ENCODE data around the gene ACTN1.
"Not testable (repeated sequence)": the region's sequence is repeated elsewhere in the genome, so short reads cannot be mapped to it uniquely, and the experiment has no call there.

ACTN1 gene

DNA sequence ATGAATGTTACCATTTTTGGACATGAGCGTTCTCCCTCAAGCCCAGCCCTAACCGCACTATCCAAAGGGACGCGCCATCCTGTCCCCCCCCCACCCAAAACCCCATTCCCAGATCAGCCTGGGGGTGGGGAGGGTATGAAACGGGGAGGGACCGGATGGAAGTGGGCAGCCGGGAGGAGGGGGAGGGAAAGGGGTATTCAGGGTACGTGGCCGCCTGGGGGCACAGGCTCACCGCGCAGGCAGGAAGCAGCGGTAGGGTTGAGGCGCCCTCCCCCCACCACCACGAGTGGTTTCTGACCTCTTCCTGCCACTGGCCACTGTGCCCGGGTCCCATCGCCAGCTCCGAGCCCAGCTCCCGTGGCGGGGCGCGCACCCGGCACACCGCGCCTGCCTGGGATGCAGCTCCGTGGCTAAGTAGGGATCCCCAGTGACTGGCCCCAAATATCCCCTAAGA lies 1.4 kb downstream of the ACTN1 start:
- H3K36me3 Mint-ChIP-seq = peaks cover 15% of the 10 kb centered on the region
- peak overlapping the region; percentile 89 for H3K4me3 Mint-ChIP-seq
- no peaks in the 10 kb centered on the region for H3K27me3 Mint-ChIP-seq
- H3K9me3 Mint-ChIP-seq (ENCODE audit: low read depth) = no peaks in the 10 kb centered on the region
- H3K27ac Mint-ChIP-seq = peak overlapping the region; percentile 91
- peaks cover 57% of the 10 kb centered on the region for H3K4me1 Mint-ChIP-seq (ENCODE audit: low read depth)

- Mint-ChIP-seq H3K4me1 (ENCODE audit: low read depth) (peaks cover 60% of the 10 kb centered on the region), H3K36me3 (peaks cover 19% of the 10 kb centered on the region), H3K27ac (peak overlapping the region; percentile 91), H3K9me3 (ENCODE audit: low read depth) (no peaks in the 10 kb centered on the region), H3K27me3 (no peaks in the 10 kb centered on the region), H3K4me3 (peak overlapping the region; percentile 89)
Measured at GRCh38 chr14:68977180-68977717, 1.9 kb downstream of the ACTN1 start.

DNA sequence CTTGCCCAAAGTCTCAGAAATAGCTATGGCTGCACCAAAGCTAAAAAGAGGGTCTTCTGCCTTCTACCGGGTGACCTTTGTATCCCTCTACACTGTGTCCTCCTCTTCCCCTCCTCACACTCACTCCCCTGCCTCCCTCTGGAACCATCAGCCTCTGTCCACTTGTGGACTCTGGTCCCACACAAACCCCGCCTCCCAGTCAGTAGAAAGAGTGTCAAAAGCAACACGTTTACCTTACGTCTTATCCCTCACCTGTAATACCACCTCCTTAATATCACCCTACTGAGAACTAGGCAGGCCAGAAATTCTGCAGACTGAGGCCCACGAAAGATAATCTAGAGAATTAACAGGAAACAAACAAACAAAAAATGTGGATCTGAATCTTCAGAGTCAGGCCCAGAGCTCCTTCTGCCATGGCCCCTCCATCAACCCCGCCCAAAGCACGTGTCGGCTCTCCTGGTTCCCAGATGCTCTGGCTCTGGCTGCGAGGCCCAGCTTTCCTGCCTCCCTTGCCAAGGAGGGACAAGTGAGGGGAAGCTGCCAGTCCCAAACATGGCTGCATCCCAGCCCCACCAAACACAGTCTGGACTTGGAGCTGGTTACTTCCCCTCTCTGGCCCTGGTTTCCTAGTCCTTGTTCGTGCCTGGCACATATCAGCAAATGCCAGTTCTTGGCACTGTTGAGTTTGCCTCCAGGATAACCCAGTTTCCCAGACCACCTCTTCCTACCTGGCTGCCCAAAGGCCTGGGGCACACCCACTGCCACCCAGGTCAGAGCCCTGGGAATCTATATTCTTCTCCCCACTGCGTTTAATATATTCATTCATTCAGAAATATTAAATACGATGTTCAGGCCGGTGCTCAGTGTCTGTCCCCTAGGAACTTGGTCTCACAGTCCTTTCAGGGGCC lies 2.7 kb downstream of the ACTN1 start:
- Mint-ChIP-seq H3K4me3 (peak overlapping the region; percentile 89), H3K4me1 (ENCODE audit: low read depth) (peaks cover 65% of the 10 kb centered on the region), H3K27ac (peak overlapping the region; percentile 91)

GRCh38 chr14:68975667-68976066 lies 3.4 kb downstream of the ACTN1 start:
- Mint-ChIP-seq H3K4me1 (ENCODE audit: low read depth) (peaks cover 68% of the 10 kb centered on the region), H3K4me3 (peak overlapping the region; percentile 89), H3K27me3 (no peaks in the 10 kb centered on the region), H3K36me3 (peaks cover 19% of the 10 kb centered on the region), H3K9me3 (ENCODE audit: low read depth) (no peaks in the 10 kb centered on the region), H3K27ac (peak overlapping the region; percentile 91)

More for the DNA sequence above, 2.7 kb downstream of the ACTN1 start:
- Mint-ChIP-seq H3K27me3 (no peaks in the 10 kb centered on the region), H3K9me3 (ENCODE audit: low read depth) (no peaks in the 10 kb centered on the region), H3K36me3 (peaks cover 19% of the 10 kb centered on the region)

DNA sequence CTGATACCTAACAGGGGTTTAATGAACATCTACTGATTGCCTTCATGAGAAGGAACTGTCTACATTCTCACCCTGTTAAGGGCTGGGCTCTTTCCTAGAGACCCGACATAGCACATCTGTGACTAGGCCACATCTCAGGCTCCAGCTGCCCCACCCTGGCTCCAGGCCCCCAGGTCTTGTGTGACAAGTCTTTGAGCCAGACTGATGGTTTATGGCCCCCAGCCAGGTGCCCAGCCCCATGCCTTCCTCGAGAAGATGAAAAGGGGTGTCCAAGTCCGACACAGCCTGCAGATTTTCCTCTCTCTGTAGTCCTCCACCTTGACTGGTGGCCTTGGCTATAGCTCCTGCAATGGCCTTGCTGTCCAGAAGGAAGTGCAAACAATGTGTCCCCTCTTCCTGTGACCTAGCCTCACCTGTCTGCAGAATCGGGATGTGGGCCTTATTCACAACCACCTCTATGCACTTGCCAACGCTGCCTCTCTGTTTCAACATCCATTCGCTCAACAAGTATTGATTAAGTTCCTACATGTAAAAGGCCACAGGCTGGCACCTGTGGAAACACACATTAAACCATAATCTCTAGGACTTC lies 4.2 kb downstream of the ACTN1 start:
- Mint-ChIP-seq H3K4me1 (ENCODE audit: low read depth) (peaks cover 69% of the 10 kb centered on the region), H3K9me3 (ENCODE audit: low read depth) (no peaks in the 10 kb centered on the region), H3K36me3 (peaks cover 19% of the 10 kb centered on the region), H3K4me3 (peak overlapping the region; percentile 89), H3K27me3 (no peaks in the 10 kb centered on the region), H3K27ac (peak overlapping the region; percentile 91)

GRCh38 chr14:68973639-68974038 lies 5.5 kb downstream of the ACTN1 start:
- H3K27ac Mint-ChIP-seq = peak overlapping the region; percentile 98

GRCh38 chr14:68973219-68973565 lies 5.9 kb downstream of the ACTN1 start:
- H3K27ac Mint-ChIP-seq = peak overlapping the region; percentile 98
- not testable (repeated sequence) for H3K9me3 Mint-ChIP-seq (ENCODE audit: low read depth); H3K27me3 Mint-ChIP-seq; H3K4me3 Mint-ChIP-seq
- H3K4me1 Mint-ChIP-seq (ENCODE audit: low read depth) = peaks cover 85% of the 10 kb centered on the region
- peaks cover 19% of the 10 kb centered on the region for H3K36me3 Mint-ChIP-seq

More at GRCh38 chr14:68973639-68974038, 5.5 kb downstream of the ACTN1 start:
- no peaks in the 10 kb centered on the region for H3K27me3 Mint-ChIP-seq
- H3K9me3 Mint-ChIP-seq (ENCODE audit: low read depth) = no peaks in the 10 kb centered on the region
- H3K4me1 Mint-ChIP-seq (ENCODE audit: low read depth) = peaks cover 81% of the 10 kb centered on the region
- peaks cover 19% of the 10 kb centered on the region for H3K36me3 Mint-ChIP-seq
- H3K4me3 Mint-ChIP-seq = no peak overlapping the region

GRCh38 chr14:68972507-68973218 lies 6.4 kb downstream of the ACTN1 start:
- Mint-ChIP-seq H3K9me3 (ENCODE audit: low read depth) (no peaks in the 10 kb centered on the region), H3K4me1 (ENCODE audit: low read depth) (peaks cover 90% of the 10 kb centered on the region), H3K27me3 (no peaks in the 10 kb centered on the region), H3K36me3 (peaks cover 19% of the 10 kb centered on the region), H3K4me3 (no peak overlapping the region), H3K27ac (peak overlapping the region; percentile 98)

GRCh38 chr14:68971411-68972035 lies 7.6 kb downstream of the ACTN1 start:
- Mint-ChIP-seq H3K27me3 (no peaks in the 10 kb centered on the region), H3K27ac (peak overlapping the region; percentile 98), H3K4me3 (peak overlapping the region; percentile 71), H3K4me1 (ENCODE audit: low read depth) (peaks cover 93% of the 10 kb centered on the region), H3K9me3 (ENCODE audit: low read depth) (no peaks in the 10 kb centered on the region), H3K36me3 (peaks cover 19% of the 10 kb centered on the region)

- H3K27ac Mint-ChIP-seq = peak overlapping the region; percentile 98
- H3K27me3 Mint-ChIP-seq = no peaks in the 10 kb centered on the region
- peak overlapping the region; percentile 79 for H3K4me3 Mint-ChIP-seq
- H3K36me3 Mint-ChIP-seq = peaks cover 19% of the 10 kb centered on the region
- no peaks in the 10 kb centered on the region for H3K9me3 Mint-ChIP-seq (ENCODE audit: low read depth)
- H3K4me1 Mint-ChIP-seq (ENCODE audit: low read depth) = peaks cover 93% of the 10 kb centered on the region
Measured at GRCh38 chr14:68970736-68971135, 8.4 kb downstream of the ACTN1 start.

DNA sequence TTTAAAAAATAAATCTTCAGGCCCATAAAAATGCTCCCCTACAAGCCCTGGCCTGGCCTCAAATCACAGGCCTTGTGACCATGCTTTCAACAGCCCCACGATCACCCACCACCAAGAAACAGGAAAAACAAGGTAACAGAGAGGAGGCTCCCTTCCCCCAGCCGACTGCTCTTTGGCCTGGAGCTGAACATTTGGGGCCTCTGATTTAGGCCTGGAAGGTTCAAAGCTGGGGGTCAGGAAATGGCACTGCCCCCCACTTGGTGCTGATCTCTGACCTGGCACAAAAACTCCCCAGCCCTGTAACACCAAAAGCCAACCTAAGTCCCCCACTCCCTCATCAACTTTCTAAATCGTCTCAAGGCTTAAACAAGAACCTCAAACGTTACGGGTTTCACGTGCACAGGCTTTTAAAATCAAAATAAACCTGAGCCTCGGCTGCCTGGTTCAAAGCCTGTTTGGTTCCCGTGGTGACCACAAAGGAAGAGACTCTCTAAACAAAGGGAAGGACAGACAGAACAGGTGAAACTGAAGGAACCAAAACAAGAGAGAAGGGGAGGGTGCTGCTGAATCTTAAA lies 9.0 kb downstream of the ACTN1 start:
- Mint-ChIP-seq H3K9me3 (ENCODE audit: low read depth) (no peaks in the 10 kb centered on the region), H3K27me3 (no peaks in the 10 kb centered on the region), H3K4me3 (peak overlapping the region; percentile 79), H3K36me3 (peaks cover 18% of the 10 kb centered on the region), H3K27ac (peak overlapping the region; percentile 98), H3K4me1 (ENCODE audit: low read depth) (peaks cover 93% of the 10 kb centered on the region)

DNA sequence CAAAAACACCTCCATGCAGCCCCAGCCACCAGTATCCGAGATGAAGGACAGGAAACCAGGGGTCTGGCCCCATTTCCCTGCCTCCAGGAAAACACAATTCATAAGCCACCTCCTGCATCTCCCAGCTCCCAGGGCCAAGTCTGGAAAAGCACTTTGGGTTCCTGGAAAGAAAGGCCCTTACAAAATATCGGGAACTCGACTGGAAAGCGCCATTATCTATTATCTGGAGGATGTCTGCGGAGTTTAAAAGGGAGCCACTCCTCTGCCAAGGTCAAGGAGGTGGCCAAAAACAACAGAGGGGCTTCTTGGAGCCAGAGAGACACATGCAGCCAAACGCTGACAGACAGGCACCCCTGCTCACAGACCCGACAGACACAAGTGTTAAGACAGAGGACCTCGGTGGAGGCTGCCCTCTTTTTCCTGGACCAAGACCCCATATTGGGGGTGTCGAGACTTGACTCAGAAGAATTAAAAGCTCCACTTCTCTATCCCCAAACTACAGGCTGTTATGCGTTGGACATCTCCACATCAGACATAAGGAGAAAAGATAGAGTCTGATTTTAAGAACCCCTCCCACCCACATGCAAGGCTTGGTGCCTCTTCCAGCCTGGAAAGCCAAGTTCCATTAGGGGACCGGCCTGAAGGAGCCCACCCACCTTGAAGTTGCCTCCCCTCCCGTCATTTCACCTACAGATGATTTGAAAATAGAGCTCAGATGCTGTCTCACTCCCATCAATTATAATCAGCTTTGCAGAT lies 9.6 kb downstream of the ACTN1 start:
- Mint-ChIP-seq H3K27ac (peak overlapping the region; percentile 98), H3K9me3 (ENCODE audit: low read depth) (no peaks in the 10 kb centered on the region), H3K36me3 (peaks cover 13% of the 10 kb centered on the region), H3K4me3 (peak overlapping the region; percentile 79), H3K4me1 (ENCODE audit: low read depth) (peaks cover 92% of the 10 kb centered on the region), H3K27me3 (no peaks in the 10 kb centered on the region)

- peaks cover 95% of the 10 kb centered on the region for H3K4me1 Mint-ChIP-seq (ENCODE audit: low read depth)
- peak overlapping the region; percentile 98 for H3K27ac Mint-ChIP-seq
- H3K4me3 Mint-ChIP-seq = peak overlapping the region; percentile 83
- H3K9me3 Mint-ChIP-seq (ENCODE audit: low read depth) = no peaks in the 10 kb centered on the region
- no peaks in the 10 kb centered on the region for H3K27me3 Mint-ChIP-seq
- H3K36me3 Mint-ChIP-seq = peaks cover 12% of the 10 kb centered on the region
Measured at GRCh38 chr14:68968721-68969120, 10.4 kb downstream of the ACTN1 start.
